WTC11 (cell line): ENCODE results near the gene ZNF578.
"Not testable (repeated sequence)": the region's sequence is repeated elsewhere in the genome, so short reads cannot be mapped to it uniquely, and the experiment has no call there.

ENCODE experiments used
- JUN ChIP-seq: sonication (generic); formaldehyde crosslinking; IDR thresholded peaks from 2 replicates; pipeline ENCODE4 v1.8.0; 2023; ENCODE audit warnings: mild to moderate bottlenecking, missing genetic modification reagents
- TF ChIP-seq, protein P1 (sequence below): fragments of 200-600 bp; IDR thresholded peaks from 2 replicates; pipeline ENCODE4 v1.8.0; 2022; ENCODE audit warnings: antibody characterized with exemption

DNA sequence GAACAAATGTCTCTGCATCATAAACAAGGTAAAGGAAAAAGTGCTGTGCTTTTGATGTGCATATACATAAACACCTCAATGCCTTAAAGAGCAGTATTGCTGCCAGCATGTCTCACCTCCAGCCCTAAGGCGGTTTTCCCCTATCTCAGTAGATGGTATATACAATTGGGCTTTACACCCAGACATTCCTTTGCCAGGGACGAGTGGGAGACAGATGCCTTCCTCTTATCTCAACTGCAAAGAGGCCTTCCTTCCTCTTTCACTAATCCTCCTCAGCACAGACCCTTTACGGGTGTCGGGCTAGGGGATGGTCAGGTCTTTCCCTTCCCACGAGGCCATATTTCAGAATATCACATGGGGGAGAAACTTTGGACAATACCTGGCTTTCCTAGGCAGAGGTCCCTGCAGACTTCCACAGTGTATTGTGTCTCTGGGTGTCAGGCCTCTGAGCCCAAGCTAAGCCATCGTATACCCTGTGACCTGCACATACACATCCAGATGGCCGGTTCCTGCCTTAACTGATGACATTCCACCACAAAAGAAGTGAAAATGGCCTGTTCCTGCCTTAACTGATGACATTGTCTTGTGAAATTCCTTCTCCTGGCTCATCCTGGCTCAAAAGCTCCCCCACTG, 30.9 kb downstream of the ZNF578 start:
- not testable (repeated sequence) for TF ChIP-seq JUN
- TF ChIP-seq, protein P1, sequence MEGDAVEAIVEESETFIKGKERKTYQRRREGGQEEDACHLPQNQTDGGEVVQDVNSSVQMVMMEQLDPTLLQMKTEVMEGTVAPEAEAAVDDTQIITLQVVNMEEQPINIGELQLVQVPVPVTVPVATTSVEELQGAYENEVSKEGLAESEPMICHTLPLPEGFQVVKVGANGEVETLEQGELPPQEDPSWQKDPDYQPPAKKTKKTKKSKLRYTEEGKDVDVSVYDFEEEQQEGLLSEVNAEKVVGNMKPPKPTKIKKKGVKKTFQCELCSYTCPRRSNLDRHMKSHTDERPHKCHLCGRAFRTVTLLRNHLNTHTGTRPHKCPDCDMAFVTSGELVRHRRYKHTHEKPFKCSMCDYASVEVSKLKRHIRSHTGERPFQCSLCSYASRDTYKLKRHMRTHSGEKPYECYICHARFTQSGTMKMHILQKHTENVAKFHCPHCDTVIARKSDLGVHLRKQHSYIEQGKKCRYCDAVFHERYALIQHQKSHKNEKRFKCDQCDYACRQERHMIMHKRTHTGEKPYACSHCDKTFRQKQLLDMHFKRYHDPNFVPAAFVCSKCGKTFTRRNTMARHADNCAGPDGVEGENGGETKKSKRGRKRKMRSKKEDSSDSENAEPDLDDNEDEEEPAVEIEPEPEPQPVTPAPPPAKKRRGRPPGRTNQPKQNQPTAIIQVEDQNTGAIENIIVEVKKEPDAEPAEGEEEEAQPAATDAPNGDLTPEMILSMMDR = not testable (repeated sequence)
